ENCODE data around the gene TRIM46.
"Not testable (repeated sequence)": the region's sequence is repeated elsewhere in the genome, so short reads cannot be mapped to it uniquely, and the experiment has no call there.

Gene TRIM46

GRCh38 chr1:155166471-155167165, 7.0 kb upstream of the TRIM46 start:
- H3K36me3 Mint-ChIP-seq (ENCODE audit: low read depth) = peaks cover 14% of the 10 kb centered on the region
- H3K9me3 Mint-ChIP-seq = peaks cover 11% of the 10 kb centered on the region
- peak overlapping the region; percentile 62 for H3K4me3 Mint-ChIP-seq
- TF ChIP-seq CTCF (IDR thresholded peaks at IDR 0.05) = no peak
- DNase-seq = peak; percentile 58
- peak overlapping the region; percentile 94 for H3K27ac Mint-ChIP-seq
- no peaks in the 10 kb centered on the region for H3K27me3 Mint-ChIP-seq (ENCODE audit: low read depth, poor library complexity)
- H3K4me1 Mint-ChIP-seq = peaks cover 29% of the 10 kb centered on the region

- DNase-seq = peak; percentile 91
- TF ChIP-seq CTCF (IDR thresholded peaks at IDR 0.05) = peak; percentile 79
- Mint-ChIP-seq H3K9me3 (peaks cover 11% of the 10 kb centered on the region), H3K36me3 (ENCODE audit: low read depth) (peaks cover 14% of the 10 kb centered on the region), H3K4me3 (peak overlapping the region; percentile 77), H3K27ac (peak overlapping the region; percentile 85), H3K27me3 (ENCODE audit: low read depth, poor library complexity) (no peaks in the 10 kb centered on the region), H3K4me1 (peaks cover 37% of the 10 kb centered on the region)
These were observed 6.2 kb upstream of the TRIM46 start for GRCh38 chr1:155167166-155168104.

GRCh38 chr1:155168105-155168445, 5.6 kb upstream of the TRIM46 start:
- H3K9me3 Mint-ChIP-seq = peaks cover 11% of the 10 kb centered on the region
- DNase-seq; H3K27ac Mint-ChIP-seq; H3K27me3 Mint-ChIP-seq (ENCODE audit: low read depth, poor library complexity); H3K4me3 Mint-ChIP-seq: not testable (repeated sequence)
- peaks cover 40% of the 10 kb centered on the region for H3K4me1 Mint-ChIP-seq
- peaks cover 14% of the 10 kb centered on the region for H3K36me3 Mint-ChIP-seq (ENCODE audit: low read depth)

GRCh38 chr1:155168456-155169210, 5.0 kb upstream of the TRIM46 start:
- Mint-ChIP-seq H3K4me3 (no peak overlapping the region), H3K27me3 (ENCODE audit: low read depth, poor library complexity) (peaks cover 7% of the 10 kb centered on the region), H3K9me3 (peaks cover 11% of the 10 kb centered on the region), H3K27ac (no peak overlapping the region), H3K36me3 (ENCODE audit: low read depth) (peaks cover 14% of the 10 kb centered on the region), H3K4me1 (peaks cover 45% of the 10 kb centered on the region)
- no peak for TF ChIP-seq CTCF (IDR thresholded peaks at IDR 0.05)
- no peak for DNase-seq

- H3K36me3 Mint-ChIP-seq (ENCODE audit: low read depth) = peaks cover 14% of the 10 kb centered on the region
- H3K4me1 Mint-ChIP-seq = peaks cover 54% of the 10 kb centered on the region
- DNase-seq = no peak
- peaks cover 6% of the 10 kb centered on the region for H3K9me3 Mint-ChIP-seq
- peaks cover 10% of the 10 kb centered on the region for H3K27me3 Mint-ChIP-seq (ENCODE audit: low read depth, poor library complexity)
- no peak overlapping the region for H3K27ac Mint-ChIP-seq
- no peak for TF ChIP-seq CTCF (IDR thresholded peaks at IDR 0.05)
- H3K4me3 Mint-ChIP-seq = peak overlapping the region; percentile 11
These were observed 4.1 kb upstream of the TRIM46 start for GRCh38 chr1:155169541-155169940.

All from nephron progenitor cell (in vitro differentiated cells).